Bronchial epithelial cell (primary cell): ENCODE data around the gene EPHA4. TPM values are rescaled to one million over a fixed set of nuclear protein-coding genes. Genes with fewer than 3 reads are reported as not detected.

Source experiments
- DNase-seq: peaks from one replicate; pipeline ENCODE4 v3.0.0-alpha.2; 2010; ENCODE audit warnings: low read depth
- FAIRE-seq: peaks from 2 replicates; lab custom pipeline; 2011; peaks lifted over from hg19 to GRCh38; lab: Jason Lieb, UNC
- H3K27me3 ChIP-seq: 2 replicates; pipeline ENCODE4 v1.5.1; 2011; ENCODE audit warnings: low read length; ENCODE audit not compliant: control insufficient read depth, insufficient read depth
- H3K36me3 ChIP-seq: 2 replicates; pipeline ENCODE4 v1.5.1; 2011; ENCODE audit warnings: low read length; ENCODE audit not compliant: control insufficient read depth, insufficient read depth
- H3K4me3 ChIP-seq: 2 replicates; pipeline ENCODE4 v1.5.1; 2011; ENCODE audit warnings: mild to moderate bottlenecking, low read depth, low read length, control low read depth
- CTCF ChIP-seq: IDR thresholded peaks from 2 replicates; pipeline ENCODE4 v1.5.1; 2011; ENCODE audit warnings: mild to moderate bottlenecking, moderate library complexity, low read length, control low read depth, inconsistent platforms; ENCODE audit not compliant: insufficient read depth, severe bottlenecking
- total RNA-seq: library from RNA; depleted of rRNA; stranded (reverse); fragments of >200 nt; gene quantifications from 2 replicates; pipeline ENCODE4 v1.2.1, GENCODE V29; 2014

EPHA4 gene
- total RNA-seq, 1 donor from 2014 or later, result 6.1 TPM

- Histone ChIP-seq H3K4me3 (no peak overlapping the region), H3K36me3 (no peaks in the 10 kb centered on the region), H3K27me3 (no peaks in the 10 kb centered on the region)
- no peak for TF ChIP-seq CTCF
- peak; percentile 23 for FAIRE-seq
- DNase-seq, result no peak
Measured at GRCh38 chr2:221377066-221377465, 195.0 kb downstream of the EPHA4 start.

GRCh38 chr2:221374234-221374633, 197.9 kb downstream of the EPHA4 start:
- no peaks in the 10 kb centered on the region for H3K27me3 ChIP-seq
- H3K4me3 ChIP-seq, result no peak overlapping the region
- FAIRE-seq, result no peak
- H3K36me3 ChIP-seq, result no peaks in the 10 kb centered on the region
- no peak for DNase-seq
- no peak for TF ChIP-seq CTCF

- H3K36me3 ChIP-seq, result no peaks in the 10 kb centered on the region
- FAIRE-seq (no peak), DNase-seq (no peak)
- no peak for TF ChIP-seq CTCF
- H3K4me3 ChIP-seq, result no peak overlapping the region
- H3K27me3 ChIP-seq, result no peaks in the 10 kb centered on the region
Measured at GRCh38 chr2:221372907-221373306, 199.2 kb downstream of the EPHA4 start.

- FAIRE-seq (no peak), DNase-seq (no peak)
- no peaks in the 10 kb centered on the region for H3K36me3 ChIP-seq
- no peak overlapping the region for H3K4me3 ChIP-seq
- no peak for TF ChIP-seq CTCF
- H3K27me3 ChIP-seq, result no peaks in the 10 kb centered on the region
Measured at GRCh38 chr2:221372159-221372884, 199.8 kb downstream of the EPHA4 start.

GRCh38 chr2:221371347-221371746, 200.8 kb downstream of the EPHA4 start:
- H3K4me3 ChIP-seq, result no peak overlapping the region
- FAIRE-seq (no peak), DNase-seq (no peak)
- H3K27me3 ChIP-seq, result no peaks in the 10 kb centered on the region
- no peaks in the 10 kb centered on the region for H3K36me3 ChIP-seq
- no peak for TF ChIP-seq CTCF

GRCh38 chr2:221370857-221371211, 201.3 kb downstream of the EPHA4 start:
- FAIRE-seq (no peak), DNase-seq (no peak)
- Histone ChIP-seq H3K27me3 (no peaks in the 10 kb centered on the region), H3K36me3 (no peaks in the 10 kb centered on the region), H3K4me3 (no peak overlapping the region)
- no peak for TF ChIP-seq CTCF
